ENCODE results near the gene ZNF780B. TPM values are rescaled to one million over a fixed set of nuclear protein-coding genes. Genes with fewer than 3 reads are reported as not detected.

Gene ZNF780B
- polyA plus RNA-seq, 1 donor from 2014 or later = 28.8 TPM

DNA sequence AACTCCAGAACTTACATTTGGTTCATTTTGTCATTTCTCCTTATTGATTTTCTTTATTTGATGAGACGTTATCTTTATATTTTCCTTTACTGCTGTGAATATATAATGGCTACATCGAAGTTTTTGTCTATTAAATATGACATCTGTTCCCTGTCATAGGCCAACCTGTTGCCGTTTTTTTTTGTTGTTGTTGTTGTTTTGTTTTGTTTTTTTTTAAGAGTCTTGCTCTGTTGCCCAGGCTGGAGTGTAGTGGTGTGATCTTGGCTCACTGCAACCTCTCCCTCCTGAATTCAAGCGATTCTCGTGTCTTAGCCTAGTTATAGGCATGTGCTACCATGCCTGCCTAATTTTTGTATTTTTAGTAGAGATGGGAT is 29.4 kb downstream of the ZNF780B start:
- H3F3A ChIP-seq (ENCODE audit: insufficient read depth, low read length, poor library complexity, severe bottlenecking) = no peaks in the 10 kb centered on the region
- H3K9me3 ChIP-seq (ENCODE audit: low read length) = peaks cover 38% of the 10 kb centered on the region
- no peak overlapping the region for H3K4me3 ChIP-seq (ENCODE audit: low read length)
- no peak overlapping the region for H3K27ac ChIP-seq (ENCODE audit: low read length)
- H3K4me2 ChIP-seq (ENCODE audit: low read length) = no peak overlapping the region
- peaks cover 8% of the 10 kb centered on the region for H3K36me3 ChIP-seq (ENCODE audit: insufficient read depth, low read length)
- H3K27me3 ChIP-seq (ENCODE audit: insufficient read depth, low read depth, low read length) = no peaks in the 10 kb centered on the region
- no peaks in the 10 kb centered on the region for H3K9me2 ChIP-seq (ENCODE audit: insufficient read depth, low read length)
- no peak overlapping the region for H3K9ac ChIP-seq (ENCODE audit: low read length)
- no peaks in the 10 kb centered on the region for H4K20me1 ChIP-seq (ENCODE audit: insufficient read depth)
- no peaks in the 10 kb centered on the region for H3K79me2 ChIP-seq (replicated peaks; ENCODE audit: insufficient read depth, low read length)
- no peak overlapping the region for H2AFZ ChIP-seq (ENCODE audit: low read depth, low read length)
- no peak for TF ChIP-seq POLR2AphosphoS5 (IDR thresholded peaks at IDR 0.05)
- no peak for TF ChIP-seq TAF1 (IDR thresholded peaks at IDR 0.05; ENCODE audit: low read depth)
- no peak for TF ChIP-seq MXI1 (conservative IDR thresholded peaks at IDR 0.05; ENCODE audit: poor library complexity, severe bottlenecking)
- TF ChIP-seq, protein P1, sequence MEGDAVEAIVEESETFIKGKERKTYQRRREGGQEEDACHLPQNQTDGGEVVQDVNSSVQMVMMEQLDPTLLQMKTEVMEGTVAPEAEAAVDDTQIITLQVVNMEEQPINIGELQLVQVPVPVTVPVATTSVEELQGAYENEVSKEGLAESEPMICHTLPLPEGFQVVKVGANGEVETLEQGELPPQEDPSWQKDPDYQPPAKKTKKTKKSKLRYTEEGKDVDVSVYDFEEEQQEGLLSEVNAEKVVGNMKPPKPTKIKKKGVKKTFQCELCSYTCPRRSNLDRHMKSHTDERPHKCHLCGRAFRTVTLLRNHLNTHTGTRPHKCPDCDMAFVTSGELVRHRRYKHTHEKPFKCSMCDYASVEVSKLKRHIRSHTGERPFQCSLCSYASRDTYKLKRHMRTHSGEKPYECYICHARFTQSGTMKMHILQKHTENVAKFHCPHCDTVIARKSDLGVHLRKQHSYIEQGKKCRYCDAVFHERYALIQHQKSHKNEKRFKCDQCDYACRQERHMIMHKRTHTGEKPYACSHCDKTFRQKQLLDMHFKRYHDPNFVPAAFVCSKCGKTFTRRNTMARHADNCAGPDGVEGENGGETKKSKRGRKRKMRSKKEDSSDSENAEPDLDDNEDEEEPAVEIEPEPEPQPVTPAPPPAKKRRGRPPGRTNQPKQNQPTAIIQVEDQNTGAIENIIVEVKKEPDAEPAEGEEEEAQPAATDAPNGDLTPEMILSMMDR (IDR thresholded peaks at IDR 0.05; ENCODE audit: poor library complexity, severe bottlenecking) = no peak
- TF ChIP-seq EZH2 (IDR thresholded peaks at IDR 0.05; ENCODE audit: borderline replicate concordance, insufficient read depth, low read length, poor library complexity, severe bottlenecking) = no peak
- TF ChIP-seq RAD21 (conservative IDR thresholded peaks at IDR 0.05) = no peak
- TF ChIP-seq EP300 (conservative IDR thresholded peaks at IDR 0.05; ENCODE audit: poor library complexity, severe bottlenecking) = no peak
- no peak for TF ChIP-seq SMC3 (conservative IDR thresholded peaks at IDR 0.05; ENCODE audit: poor library complexity)
- TF ChIP-seq, protein P2, sequence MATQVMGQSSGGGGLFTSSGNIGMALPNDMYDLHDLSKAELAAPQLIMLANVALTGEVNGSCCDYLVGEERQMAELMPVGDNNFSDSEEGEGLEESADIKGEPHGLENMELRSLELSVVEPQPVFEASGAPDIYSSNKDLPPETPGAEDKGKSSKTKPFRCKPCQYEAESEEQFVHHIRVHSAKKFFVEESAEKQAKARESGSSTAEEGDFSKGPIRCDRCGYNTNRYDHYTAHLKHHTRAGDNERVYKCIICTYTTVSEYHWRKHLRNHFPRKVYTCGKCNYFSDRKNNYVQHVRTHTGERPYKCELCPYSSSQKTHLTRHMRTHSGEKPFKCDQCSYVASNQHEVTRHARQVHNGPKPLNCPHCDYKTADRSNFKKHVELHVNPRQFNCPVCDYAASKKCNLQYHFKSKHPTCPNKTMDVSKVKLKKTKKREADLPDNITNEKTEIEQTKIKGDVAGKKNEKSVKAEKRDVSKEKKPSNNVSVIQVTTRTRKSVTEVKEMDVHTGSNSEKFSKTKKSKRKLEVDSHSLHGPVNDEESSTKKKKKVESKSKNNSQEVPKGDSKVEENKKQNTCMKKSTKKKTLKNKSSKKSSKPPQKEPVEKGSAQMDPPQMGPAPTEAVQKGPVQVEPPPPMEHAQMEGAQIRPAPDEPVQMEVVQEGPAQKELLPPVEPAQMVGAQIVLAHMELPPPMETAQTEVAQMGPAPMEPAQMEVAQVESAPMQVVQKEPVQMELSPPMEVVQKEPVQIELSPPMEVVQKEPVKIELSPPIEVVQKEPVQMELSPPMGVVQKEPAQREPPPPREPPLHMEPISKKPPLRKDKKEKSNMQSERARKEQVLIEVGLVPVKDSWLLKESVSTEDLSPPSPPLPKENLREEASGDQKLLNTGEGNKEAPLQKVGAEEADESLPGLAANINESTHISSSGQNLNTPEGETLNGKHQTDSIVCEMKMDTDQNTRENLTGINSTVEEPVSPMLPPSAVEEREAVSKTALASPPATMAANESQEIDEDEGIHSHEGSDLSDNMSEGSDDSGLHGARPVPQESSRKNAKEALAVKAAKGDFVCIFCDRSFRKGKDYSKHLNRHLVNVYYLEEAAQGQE (IDR thresholded peaks at IDR 0.05; ENCODE audit: borderline replicate concordance) = no peak

DNA sequence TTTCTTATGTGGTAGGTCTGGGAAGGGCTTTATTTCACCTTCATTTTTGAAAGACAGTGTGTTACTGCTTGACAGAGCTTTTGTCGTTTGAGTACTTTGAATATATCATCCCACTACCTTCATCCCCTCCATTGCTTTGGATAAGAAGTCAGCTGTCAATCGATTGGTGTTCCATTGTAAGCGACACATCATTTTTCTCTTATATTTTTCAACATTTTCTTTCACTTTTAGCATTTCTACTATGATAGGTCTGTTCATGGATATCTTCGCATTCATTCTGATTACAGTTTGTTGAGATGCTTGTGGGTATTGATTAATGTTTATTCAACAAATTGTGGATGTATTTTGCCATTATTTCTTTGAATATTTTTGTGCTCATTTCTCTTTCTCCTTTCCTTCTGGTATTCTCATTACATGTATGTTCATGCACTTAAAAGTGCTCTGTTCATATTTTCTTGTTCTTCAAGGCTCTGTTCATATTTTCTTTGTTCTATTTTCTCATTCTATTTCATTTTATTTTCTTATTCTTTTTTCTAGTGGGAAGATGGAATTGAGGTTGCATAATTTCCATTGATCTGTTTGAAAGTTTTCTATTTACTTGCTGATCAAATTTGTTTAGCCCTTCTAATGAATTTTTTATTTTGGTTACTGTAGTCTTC is 30.0 kb downstream of the ZNF780B start:
- Histone ChIP-seq H4K20me1 (ENCODE audit: insufficient read depth) (no peaks in the 10 kb centered on the region), H3K27me3 (ENCODE audit: insufficient read depth, low read depth, low read length) (no peaks in the 10 kb centered on the region), H3K36me3 (ENCODE audit: insufficient read depth, low read length) (peaks cover 4% of the 10 kb centered on the region), H3K9me2 (ENCODE audit: insufficient read depth, low read length) (no peaks in the 10 kb centered on the region), H2AFZ (ENCODE audit: low read depth, low read length) (no peak overlapping the region), H3K27ac (ENCODE audit: low read length) (no peak overlapping the region), H3K4me3 (ENCODE audit: low read length) (no peak overlapping the region), H3K9me3 (ENCODE audit: low read length) (peaks cover 37% of the 10 kb centered on the region), H3K4me2 (ENCODE audit: low read length) (no peak overlapping the region), H3K9ac (ENCODE audit: low read length) (no peak overlapping the region), H3F3A (ENCODE audit: insufficient read depth, low read length, poor library complexity, severe bottlenecking) (no peaks in the 10 kb centered on the region), H3K79me2 (replicated peaks; ENCODE audit: insufficient read depth, low read length) (no peaks in the 10 kb centered on the region)
- TF ChIP-seq EP300 (conservative IDR thresholded peaks at IDR 0.05; ENCODE audit: poor library complexity, severe bottlenecking) = no peak
- no peak for TF ChIP-seq TAF1 (IDR thresholded peaks at IDR 0.05; ENCODE audit: low read depth)
- TF ChIP-seq, protein P2 (IDR thresholded peaks at IDR 0.05; ENCODE audit: borderline replicate concordance) = no peak
- TF ChIP-seq, protein P1 (IDR thresholded peaks at IDR 0.05; ENCODE audit: poor library complexity, severe bottlenecking) = no peak
- no peak for TF ChIP-seq MXI1 (conservative IDR thresholded peaks at IDR 0.05; ENCODE audit: poor library complexity, severe bottlenecking)
- no peak for TF ChIP-seq POLR2AphosphoS5 (IDR thresholded peaks at IDR 0.05)
- TF ChIP-seq SMC3 (conservative IDR thresholded peaks at IDR 0.05; ENCODE audit: poor library complexity) = no peak
- no peak for TF ChIP-seq EZH2 (IDR thresholded peaks at IDR 0.05; ENCODE audit: borderline replicate concordance, insufficient read depth, low read length, poor library complexity, severe bottlenecking)
- TF ChIP-seq RAD21 (conservative IDR thresholded peaks at IDR 0.05) = no peak
